ENCODE data around the gene ACTN4.

- TF ChIP-seq CTCF (conservative IDR thresholded peaks at IDR 0.05 in 1 of 2, IDR thresholded peaks at IDR 0.05 in 1 of 2; ENCODE audit: extremely low read depth in 1 of 2, insufficient read depth in 1 of 2, low read depth in 1 of 2, low read length in 2 of 2) (no peak), EZH2 (IDR thresholded peaks at IDR 0.05; ENCODE audit: borderline replicate concordance, low read length) (no peak)
These were observed 75.6 kb downstream of the ACTN4 start for GRCh38 chr19:38722947-38723605.

Measured in mammary epithelial cell (primary cell).